ENCODE measurements around the gene EHMT1. TPM values are rescaled to one million over a fixed set of nuclear protein-coding genes. Genes with fewer than 3 reads are reported as not detected.

EHMT1 gene
- total and polyA plus RNA-seq, 2 of the 13 experiments (the other 11 are each of a cell fraction or from before 2014, with no cell fraction given), result 23.0 to 27.1 TPM

GRCh38 chr9:137588891-137589290 lies 29.9 kb upstream of the EHMT1 start (continued):
- TF ChIP-seq, protein P1, sequence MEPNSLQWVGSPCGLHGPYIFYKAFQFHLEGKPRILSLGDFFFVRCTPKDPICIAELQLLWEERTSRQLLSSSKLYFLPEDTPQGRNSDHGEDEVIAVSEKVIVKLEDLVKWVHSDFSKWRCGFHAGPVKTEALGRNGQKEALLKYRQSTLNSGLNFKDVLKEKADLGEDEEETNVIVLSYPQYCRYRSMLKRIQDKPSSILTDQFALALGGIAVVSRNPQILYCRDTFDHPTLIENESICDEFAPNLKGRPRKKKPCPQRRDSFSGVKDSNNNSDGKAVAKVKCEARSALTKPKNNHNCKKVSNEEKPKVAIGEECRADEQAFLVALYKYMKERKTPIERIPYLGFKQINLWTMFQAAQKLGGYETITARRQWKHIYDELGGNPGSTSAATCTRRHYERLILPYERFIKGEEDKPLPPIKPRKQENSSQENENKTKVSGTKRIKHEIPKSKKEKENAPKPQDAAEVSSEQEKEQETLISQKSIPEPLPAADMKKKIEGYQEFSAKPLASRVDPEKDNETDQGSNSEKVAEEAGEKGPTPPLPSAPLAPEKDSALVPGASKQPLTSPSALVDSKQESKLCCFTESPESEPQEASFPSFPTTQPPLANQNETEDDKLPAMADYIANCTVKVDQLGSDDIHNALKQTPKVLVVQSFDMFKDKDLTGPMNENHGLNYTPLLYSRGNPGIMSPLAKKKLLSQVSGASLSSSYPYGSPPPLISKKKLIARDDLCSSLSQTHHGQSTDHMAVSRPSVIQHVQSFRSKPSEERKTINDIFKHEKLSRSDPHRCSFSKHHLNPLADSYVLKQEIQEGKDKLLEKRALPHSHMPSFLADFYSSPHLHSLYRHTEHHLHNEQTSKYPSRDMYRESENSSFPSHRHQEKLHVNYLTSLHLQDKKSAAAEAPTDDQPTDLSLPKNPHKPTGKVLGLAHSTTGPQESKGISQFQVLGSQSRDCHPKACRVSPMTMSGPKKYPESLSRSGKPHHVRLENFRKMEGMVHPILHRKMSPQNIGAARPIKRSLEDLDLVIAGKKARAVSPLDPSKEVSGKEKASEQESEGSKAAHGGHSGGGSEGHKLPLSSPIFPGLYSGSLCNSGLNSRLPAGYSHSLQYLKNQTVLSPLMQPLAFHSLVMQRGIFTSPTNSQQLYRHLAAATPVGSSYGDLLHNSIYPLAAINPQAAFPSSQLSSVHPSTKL (CRISPR knock-in tag; IDR thresholded peaks at IDR 0.05), result no peak
- TF ChIP-seq ZSCAN25 (CRISPR knock-in tag; IDR thresholded peaks at IDR 0.05) (no peak), RBM39 (IDR thresholded peaks at IDR 0.05; ENCODE audit: low read depth, low read length, poor library complexity, severe bottlenecking) (no peak), DNMT1 (CRISPR knock-in tag; IDR thresholded peaks at IDR 0.05) (no peak), ATF7-NPFF (CRISPR knock-in tag; IDR thresholded peaks at IDR 0.05; ENCODE audit: low read depth) (no peak)
- TF ChIP-seq, protein P2, sequence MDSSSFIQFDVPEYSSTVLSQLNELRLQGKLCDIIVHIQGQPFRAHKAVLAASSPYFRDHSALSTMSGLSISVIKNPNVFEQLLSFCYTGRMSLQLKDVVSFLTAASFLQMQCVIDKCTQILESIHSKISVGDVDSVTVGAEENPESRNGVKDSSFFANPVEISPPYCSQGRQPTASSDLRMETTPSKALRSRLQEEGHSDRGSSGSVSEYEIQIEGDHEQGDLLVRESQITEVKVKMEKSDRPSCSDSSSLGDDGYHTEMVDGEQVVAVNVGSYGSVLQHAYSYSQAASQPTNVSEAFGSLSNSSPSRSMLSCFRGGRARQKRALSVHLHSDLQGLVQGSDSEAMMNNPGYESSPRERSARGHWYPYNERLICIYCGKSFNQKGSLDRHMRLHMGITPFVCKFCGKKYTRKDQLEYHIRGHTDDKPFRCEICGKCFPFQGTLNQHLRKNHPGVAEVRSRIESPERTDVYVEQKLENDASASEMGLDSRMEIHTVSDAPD (CRISPR knock-in tag; IDR thresholded peaks at IDR 0.05), result no peak

Measured in HepG2 (cell line).